ENCODE measurements around the gene TRIM10. TPM values are rescaled to one million over a fixed set of nuclear protein-coding genes. Genes with fewer than 3 reads are reported as not detected.
"Not testable (repeated sequence)": the region's sequence is repeated elsewhere in the genome, so short reads cannot be mapped to it uniquely, and the experiment has no call there.

Gene TRIM10
- total and polyA plus RNA-seq, 11 donors = not detected

DNA sequence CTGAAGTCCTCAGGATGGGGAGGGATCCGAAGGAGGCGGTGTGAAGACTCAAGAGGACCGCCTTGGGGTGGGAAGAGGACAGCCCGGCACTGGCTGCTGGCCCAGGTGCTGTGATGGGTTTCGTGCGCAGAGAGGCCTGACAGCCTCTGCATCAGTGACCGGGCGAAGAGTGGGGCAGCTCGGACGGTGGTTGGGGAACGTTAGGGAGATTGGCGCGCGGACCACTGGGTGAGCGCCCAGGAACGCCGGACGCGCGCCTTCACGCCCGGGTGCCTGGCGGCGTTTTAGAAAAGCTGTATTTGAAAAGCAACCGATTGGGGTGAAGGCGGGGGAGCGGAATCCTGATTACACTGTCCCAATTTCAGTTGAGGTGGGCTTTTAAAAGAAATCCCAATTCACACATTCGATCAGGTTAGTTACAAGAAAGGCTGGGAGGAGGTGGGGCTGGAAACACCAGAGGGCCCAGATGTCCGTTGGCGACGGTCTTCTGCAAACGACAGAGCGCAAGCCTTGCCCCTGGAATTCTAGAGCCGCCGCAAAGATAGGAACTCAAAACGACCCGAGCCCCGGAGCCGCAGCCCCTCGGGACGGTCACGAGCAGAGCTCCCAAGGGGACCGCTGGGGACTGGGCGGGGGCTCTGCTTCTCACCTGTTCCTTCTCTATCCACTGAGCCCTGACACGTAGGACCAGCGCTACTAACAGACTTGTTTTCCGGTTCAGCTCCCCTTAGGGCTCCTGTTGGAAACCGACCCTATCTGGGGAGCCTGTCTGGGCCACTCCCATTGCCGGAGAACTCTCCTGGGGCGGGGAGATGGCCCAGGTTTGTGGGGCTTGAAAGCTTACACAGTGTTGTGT lies 33.5 kb downstream of the TRIM10 start:
- Histone ChIP-seq H3K9me3 (no peaks in the 10 kb centered on the region), H3K4me3 (peak overlapping the region in 7 of 12 donors; percentile 7 to 39 (median 26)), H3K27me3 (peaks cover 21 to 69% (median 40%) of the 10 kb centered on the region in 9 donors), H3K36me3 (no peaks in the 10 kb centered on the region), H3K27ac (no peak overlapping the region), H3K4me1 (peaks cover 0 to 17% (median 4%) of the 10 kb centered on the region in 12 donors)
- DNase-seq (no peak), ATAC-seq (peak in 2 of 4 donors; percentile 27 to 38)
- TF ChIP-seq POLR2A (IDR thresholded peaks at IDR 0.05) (no peak), CTCF (IDR thresholded peaks at IDR 0.05) (no peak)
- 7 to 13% (median 7%) methylated on average over 37 to 50 of the region's 50 CpGs for WGBS, 4 donors
- intact Hi-C loops (cut with DNase I) = loop anchor here in 1 of 10 donors (2.0 kb wide), 1 partner anchor 25 kb away; no protein-coding TSS in a partner anchor

DNA sequence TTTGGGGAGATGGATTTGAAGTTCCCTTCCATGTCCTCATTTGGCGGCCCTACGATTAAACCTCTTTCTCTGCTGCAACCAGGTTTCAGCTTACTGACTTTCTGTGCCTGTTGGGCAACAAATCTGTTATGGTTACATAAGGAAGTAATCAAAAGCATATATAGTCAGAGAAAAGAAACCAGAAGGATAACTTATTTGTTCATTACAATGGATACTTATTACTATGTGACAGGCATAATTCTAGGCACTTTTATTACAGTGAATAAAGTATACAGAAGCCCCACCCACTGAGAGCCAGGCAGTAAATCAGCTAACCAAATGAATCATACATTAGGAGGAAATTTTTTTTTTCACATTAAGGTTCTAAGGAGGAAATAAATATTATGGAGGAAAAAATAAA lies 38.5 kb downstream of the TRIM10 start:
- intact Hi-C loops (cut with DNase I) = no loop called here
- 32 to 87% (median 77%) methylated on average over 2 of the region's 2 CpGs for WGBS, 4 donors
- peaks cover 0 to 32% (median 2%) of the 10 kb centered on the region in 9 donors for H3K27me3 ChIP-seq
- H3K9me3 ChIP-seq = no peaks in the 10 kb centered on the region
- H3K4me3 ChIP-seq = no peak overlapping the region
- H3K4me1 ChIP-seq = peaks cover 0 to 5% (median 0%) of the 10 kb centered on the region in 12 donors
- TF ChIP-seq POLR2A (IDR thresholded peaks at IDR 0.05) (no peak), CTCF (IDR thresholded peaks at IDR 0.05) (no peak)
- DNase-seq = no peak
- H3K27ac ChIP-seq = no peak overlapping the region
- no peak for ATAC-seq
- H3K36me3 ChIP-seq = no peaks in the 10 kb centered on the region

GRCh38 chr6:30121446-30122366 lies 39.3 kb downstream of the TRIM10 start:
- no peak overlapping the region for H3K4me3 ChIP-seq
- H3K36me3 ChIP-seq = no peaks in the 10 kb centered on the region
- peaks cover 0 to 34% (median 4%) of the 10 kb centered on the region in 9 donors for H3K27me3 ChIP-seq
- ATAC-seq = no peak
- no peaks in the 10 kb centered on the region for H3K9me3 ChIP-seq
- no peak overlapping the region for H3K27ac ChIP-seq
- H3K4me1 ChIP-seq = no peaks in the 10 kb centered on the region
- intact Hi-C loops (cut with DNase I) = no loop called here
- 73 to 83% (median 81%) methylated on average over 10 of the region's 10 CpGs for WGBS, 4 donors
- TF ChIP-seq POLR2A (IDR thresholded peaks at IDR 0.05) = no peak
- TF ChIP-seq CTCF (IDR thresholded peaks at IDR 0.05) = no peak
- DNase-seq = no peak

DNA sequence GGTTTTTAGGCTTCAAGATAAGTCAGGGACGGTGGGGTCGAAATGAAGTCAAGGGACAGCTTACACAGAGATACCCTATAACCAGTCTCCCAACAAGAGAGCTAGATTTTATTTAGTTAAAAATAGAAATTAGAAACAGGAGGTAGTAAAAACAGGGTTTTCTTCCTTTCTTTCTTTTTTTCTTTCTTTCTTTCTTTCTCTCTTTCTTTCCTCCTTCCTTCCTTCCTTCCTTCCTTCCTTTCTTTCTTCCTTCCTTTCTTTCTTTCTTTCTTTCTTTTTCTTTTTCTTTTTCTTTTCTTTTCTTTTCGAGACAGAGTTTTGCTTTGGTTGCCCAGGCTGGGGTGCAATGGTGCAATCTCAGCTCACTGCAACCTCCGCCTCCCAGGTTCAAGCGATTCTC lies 42.3 kb downstream of the TRIM10 start:
- H3K4me1 ChIP-seq; H3K27ac ChIP-seq; DNase-seq; H3K9me3 ChIP-seq; H3K4me3 ChIP-seq; ATAC-seq; intact Hi-C loops (cut with DNase I); H3K36me3 ChIP-seq: not testable (repeated sequence)
- 82 to 89% (median 88%) methylated on average over 5 of the region's 5 CpGs for WGBS, 4 donors
- H3K27me3 ChIP-seq = peaks cover 0 to 49% (median 4%) of the 10 kb centered on the region in 9 donors
